Spleen (tissue), 7 donors: ENCODE measurements around the gene FASN.

Source experiments
- CTCF ChIP-seq, 11 experiments: fragments of 200-600 bp in 7 of 11; fragments of 450-650 bp in 4 of 11; sonication (generic) in 4 of 11; IDR thresholded peaks in 8 of 11; conservative IDR thresholded peaks in 3 of 11; 1 replicate in 7 of 11; 2 replicates in 4 of 11; pipeline versions ENCODE4 v1.4.0 to v1.8.0; 2016 to 2021; ENCODE audit warnings: antibody characterized with exemption in 11 of 11, inconsistent platforms in 4 of 11, mild to moderate bottlenecking in 1 of 11
- POLR2A ChIP-seq, 3 donors: fragments of 450-650 bp; IDR thresholded peaks; one replicate each; pipeline ENCODE4 v1.5.1; 2017; ENCODE audit warnings: antibody characterized with exemption in 3 of 3, mild to moderate bottlenecking in 1 of 3
- donor health status: DM: no; HTN: no; CAD: no; lungs with moderate emphysema.
- donor health status: DM: no; HTN: no; CAD: no.
- donor health status: DM: no; HTN: no; CAD: no.

DNA sequence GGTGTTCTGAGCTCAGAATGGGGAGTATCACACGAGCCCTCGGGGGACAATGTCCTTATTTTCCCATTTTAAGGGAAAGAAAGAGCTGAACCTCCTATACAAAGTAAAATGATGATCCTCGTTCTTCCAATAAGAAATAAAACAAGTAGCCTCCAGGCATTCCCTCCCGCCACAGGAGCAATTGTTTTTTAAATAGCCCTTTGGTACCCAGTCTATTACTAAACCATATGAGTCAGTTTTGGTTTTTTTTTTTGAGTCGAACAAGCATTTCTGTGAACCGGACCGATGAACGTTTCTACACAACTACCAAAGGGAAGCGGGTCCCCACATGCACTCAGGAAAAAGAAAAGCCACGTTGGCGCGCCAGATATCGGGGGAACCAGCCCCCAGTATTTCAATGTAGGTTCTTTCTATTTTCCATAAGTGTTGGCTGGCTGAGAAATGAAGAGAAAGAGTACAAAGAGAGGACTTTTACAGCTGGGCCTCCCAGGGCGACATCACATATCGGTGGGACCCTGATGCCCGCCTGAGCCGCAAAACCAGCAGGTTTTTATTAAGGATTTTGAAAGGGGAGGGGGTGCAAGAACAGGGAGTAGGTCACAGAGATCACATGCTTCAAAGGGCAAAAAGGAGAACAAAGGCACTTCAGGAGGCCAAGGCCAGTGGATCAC lies 56.8 kb downstream of the FASN start:
- no peak for TF ChIP-seq CTCF (IDR thresholded peaks at IDR 0.05 in 8 of 11, conservative IDR thresholded peaks at IDR 0.05 in 3 of 11)
- TF ChIP-seq POLR2A (IDR thresholded peaks at IDR 0.05): no peak
